ENCODE measurements around the gene TMEM143. TPM values are rescaled to one million over a fixed set of nuclear protein-coding genes. Genes with fewer than 3 reads are reported as not detected.

Gene TMEM143
- total and polyA plus RNA-seq, 2 of the 8 experiments (the other 6 are each of a cell fraction or from before 2014, with no cell fraction given), result 14.2 to 19.1 TPM

- no peak for TF ChIP-seq CHD7 (IDR thresholded peaks at IDR 0.05; ENCODE audit: insufficient replicate concordance, low read length)
- no peak for TF ChIP-seq SRF (IDR thresholded peaks at IDR 0.05; ENCODE audit: low read depth, low read length)
- no peak for TF ChIP-seq USF2 (IDR thresholded peaks at IDR 0.05; ENCODE audit: low read length)
- TF ChIP-seq CTCF (IDR thresholded peaks at IDR 0.05; ENCODE audit: control extremely low read depth in 1 of 3, insufficient read depth in 1 of 3, low read depth in 1 of 3, low read length in 3 of 3), result peak; percentile 50 to 63 (median 58)
- TF ChIP-seq JUN (IDR thresholded peaks at IDR 0.05; ENCODE audit: low read depth, low read length), result peak; percentile 27; the same call in 1 of the 2 replicates
- no peak for TF ChIP-seq HDAC6 (IDR thresholded peaks at IDR 0.05; ENCODE audit: low read depth, low read length)
- TF ChIP-seq POLR2AphosphoS5 (IDR thresholded peaks at IDR 0.05; ENCODE audit: low read depth, low read length), result no peak; the same call in 1 of the 2 replicates
- no peak for TF ChIP-seq KDM5A (IDR thresholded peaks at IDR 0.05; ENCODE audit: low read length)
Measured at GRCh38 chr19:48290401-48290770, 73.4 kb downstream of the TMEM143 start (continued).
